Keratinocyte (primary cell): ENCODE results near the gene ACSL6. TPM values are rescaled to one million over a fixed set of nuclear protein-coding genes. Genes with fewer than 3 reads are reported as not detected.

Experiments
- DNase-seq: peaks from one replicate; pipeline ENCODE4 v3.0.0-alpha.2; 2011; ENCODE audit warnings: low read depth, missing footprints, low spot score
- FAIRE-seq: peaks from 2 replicates; lab custom pipeline; 2011; peaks lifted over from hg19 to GRCh38; lab: Jason Lieb, UNC
- H2AFZ ChIP-seq: 2 replicates; pipeline ENCODE4 v1.6.0; 2012; ENCODE audit warnings: low read length, control low read depth, inconsistent platforms; ENCODE audit not compliant: control insufficient read depth
- H3K27ac ChIP-seq: 2 replicates; pipeline ENCODE4 v1.5.1; 2011; ENCODE audit warnings: low read length; ENCODE audit not compliant: control insufficient read depth, insufficient read depth
- H3K27me3 ChIP-seq: 3 replicates; pipeline ENCODE4 v1.6.0; 2011; ENCODE audit warnings: low read length; ENCODE audit not compliant: control insufficient read depth, insufficient read depth; ENCODE audit errors: extremely low read depth
- H3K36me3 ChIP-seq, 2 experiments: 2 replicates in 1 of 2; 3 replicates in 1 of 2; pipeline ENCODE4 v1.5.1; 2011; ENCODE audit warnings: low read length in 2 of 2, mild to moderate bottlenecking in 1 of 2; ENCODE audit not compliant: control insufficient read depth in 2 of 2, insufficient read depth in 2 of 2; ENCODE audit errors: extremely low read depth in 1 of 2
- H3K4me1 ChIP-seq: 3 replicates; pipeline ENCODE4 v1.5.1; 2011; ENCODE audit warnings: low read length; ENCODE audit not compliant: control insufficient read depth, insufficient read depth; ENCODE audit errors: extremely low read depth
- H3K4me2 ChIP-seq: 3 replicates; pipeline ENCODE4 v1.6.0; 2011; ENCODE audit warnings: low read depth, low read length; ENCODE audit not compliant: control insufficient read depth, insufficient read depth; ENCODE audit errors: extremely low read depth
- H3K4me3 ChIP-seq, 3 experiments: fragments of 200-600 bp in 1 of 3; sonication (generic) in 1 of 3; 2 replicates in 2 of 3; 3 replicates in 1 of 3; pipeline ENCODE4 v1.5.1; 2011 to 2016; ENCODE audit warnings: low read length in 3 of 3, mild to moderate bottlenecking in 3 of 3, control low read depth in 2 of 3, inconsistent platforms in 1 of 3, low read depth in 1 of 3, mixed read lengths in 1 of 3, mixed run types in 1 of 3, moderate library complexity in 1 of 3; ENCODE audit not compliant: control insufficient read depth in 2 of 3, insufficient read depth in 2 of 3; ENCODE audit errors: extremely low read depth in 1 of 3
- H3K79me2 ChIP-seq: 2 replicates; pipeline ENCODE4 v1.6.0; 2012; ENCODE audit warnings: low read length; ENCODE audit not compliant: control insufficient read depth, insufficient read depth
- H3K9ac ChIP-seq: 3 replicates; pipeline ENCODE4 v1.6.0; 2011; ENCODE audit warnings: low read length; ENCODE audit not compliant: control insufficient read depth, insufficient read depth; ENCODE audit errors: extremely low read depth
- H3K9me1 ChIP-seq: 3 replicates; pipeline ENCODE4 v1.6.0; 2011; ENCODE audit warnings: low read length; ENCODE audit not compliant: control insufficient read depth, insufficient read depth; ENCODE audit errors: extremely low read depth
- H3K9me3 ChIP-seq: 2 replicates; pipeline ENCODE4 v1.5.1; 2012; ENCODE audit warnings: low read depth, low read length; ENCODE audit not compliant: control insufficient read depth
- H4K20me1 ChIP-seq: 3 replicates; pipeline ENCODE4 v1.6.0; 2011; ENCODE audit warnings: low read length; ENCODE audit not compliant: control insufficient read depth, insufficient read depth; ENCODE audit errors: extremely low read depth
- EZH2 ChIP-seq: IDR thresholded peaks from one replicate; pipeline ENCODE4 v1.6.1; 2012; ENCODE audit warnings: inconsistent platforms, mild to moderate bottlenecking, low read length, moderate library complexity
- dilution Hi-C: fragments of 300-500 bp; cut with MboI; formaldehyde crosslinking; loops from one replicate; pipeline ENCODE4 v1.7.0; 2020; ENCODE audit warnings: low sequenced_read_pairs; ENCODE audit not compliant: extremely low pct_ligation_motif_present
- polyA plus RNA-seq, 5 experiments: library from polyadenylated mRNA; depleted of rRNA in 3 of 5; stranded (reverse) in 3 of 5; stranded (forward) in 1 of 5; unstranded in 1 of 5; fragments of >200 nt; gene quantifications; 1 replicate in 1 of 5; 2 replicates in 3 of 5; 3 replicates in 1 of 5; pipeline versions ENCODE4 v1.2.1 to v1.2.3, GENCODE V29; 2011 to 2012; ENCODE audit warnings: missing spikeins in 2 of 5, low read depth in 1 of 5, low replicate concordance in 1 of 5
- TF ChIP-seq, protein P1 (sequence below), 3 experiments: IDR thresholded peaks in 1 of 3; conservative IDR thresholded peaks in 1 of 3; optimal IDR thresholded peaks in 1 of 3; 2 replicates in 2 of 3; 3 replicates in 1 of 3; pipeline versions ENCODE3 to v1.5.1; 2011; ENCODE audit warnings: low read length in 3 of 3, mild to moderate bottlenecking in 3 of 3, moderate library complexity in 2 of 3, control low read depth in 1 of 3, inconsistent platforms in 1 of 3; ENCODE audit not compliant: insufficient read depth in 2 of 3; ENCODE audit errors: extremely low read depth in 1 of 3

The ACSL6 gene
- polyA plus RNA-seq, 1 donor (not counting 4 experiments of a cell fraction or from before 2014, with no cell fraction given) = 0.18 TPM

- dilution Hi-C loops = no loop called here
- Histone ChIP-seq H3K9me3 (no peaks in the 10 kb centered on the region), H3K4me3 (no peak overlapping the region), H2AFZ (no peak overlapping the region), H3K4me2 (no peak overlapping the region), H3K27me3 (no peaks in the 10 kb centered on the region), H3K79me2 (no peaks in the 10 kb centered on the region), H4K20me1 (no peaks in the 10 kb centered on the region), H3K4me1 (no peaks in the 10 kb centered on the region), H3K36me3 (no peaks in the 10 kb centered on the region), H3K9ac (no peak overlapping the region), H3K27ac (no peak overlapping the region), H3K9me1 (no peaks in the 10 kb centered on the region)
- FAIRE-seq (no peak), DNase-seq (no peak)
- TF ChIP-seq, protein P1, sequence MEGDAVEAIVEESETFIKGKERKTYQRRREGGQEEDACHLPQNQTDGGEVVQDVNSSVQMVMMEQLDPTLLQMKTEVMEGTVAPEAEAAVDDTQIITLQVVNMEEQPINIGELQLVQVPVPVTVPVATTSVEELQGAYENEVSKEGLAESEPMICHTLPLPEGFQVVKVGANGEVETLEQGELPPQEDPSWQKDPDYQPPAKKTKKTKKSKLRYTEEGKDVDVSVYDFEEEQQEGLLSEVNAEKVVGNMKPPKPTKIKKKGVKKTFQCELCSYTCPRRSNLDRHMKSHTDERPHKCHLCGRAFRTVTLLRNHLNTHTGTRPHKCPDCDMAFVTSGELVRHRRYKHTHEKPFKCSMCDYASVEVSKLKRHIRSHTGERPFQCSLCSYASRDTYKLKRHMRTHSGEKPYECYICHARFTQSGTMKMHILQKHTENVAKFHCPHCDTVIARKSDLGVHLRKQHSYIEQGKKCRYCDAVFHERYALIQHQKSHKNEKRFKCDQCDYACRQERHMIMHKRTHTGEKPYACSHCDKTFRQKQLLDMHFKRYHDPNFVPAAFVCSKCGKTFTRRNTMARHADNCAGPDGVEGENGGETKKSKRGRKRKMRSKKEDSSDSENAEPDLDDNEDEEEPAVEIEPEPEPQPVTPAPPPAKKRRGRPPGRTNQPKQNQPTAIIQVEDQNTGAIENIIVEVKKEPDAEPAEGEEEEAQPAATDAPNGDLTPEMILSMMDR (optimal IDR thresholded peaks at IDR 0.05 in 1 of 3, IDR thresholded peaks at IDR 0.05 in 1 of 3, conservative IDR thresholded peaks at IDR 0.05 in 1 of 3; ENCODE audit: extremely low read depth in 1 of 3, insufficient read depth in 2 of 3, low read length in 3 of 3) = no peak
- TF ChIP-seq EZH2 = no peak
Measured at GRCh38 chr5:131944702-131945550, 66.5 kb downstream of the ACSL6 start.

DNA sequence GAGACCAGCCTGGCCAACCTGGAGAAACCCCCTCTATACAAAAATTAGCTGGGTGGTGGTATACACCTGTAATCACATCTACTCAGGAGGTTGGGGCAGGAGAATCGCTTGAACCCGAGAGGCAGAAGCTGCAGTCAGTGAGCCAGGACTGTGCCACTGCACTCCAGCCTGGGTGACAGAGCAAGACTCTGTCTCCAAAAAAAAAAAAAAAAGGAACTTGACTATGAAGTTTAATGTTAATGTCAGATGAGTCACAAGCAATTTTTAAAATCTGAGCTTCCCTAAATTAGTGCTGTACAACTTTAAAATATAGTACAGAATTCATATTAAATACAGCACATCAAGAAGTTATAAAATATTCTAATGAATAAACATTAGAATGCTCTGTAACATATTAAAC is 67.5 kb downstream of the ACSL6 start:
- H3K27ac ChIP-seq = no peak overlapping the region
- no peaks in the 10 kb centered on the region for H3K9me1 ChIP-seq
- dilution Hi-C loops = no loop called here
- no peak overlapping the region for H3K4me2 ChIP-seq
- FAIRE-seq = no peak
- no peak overlapping the region for H2AFZ ChIP-seq
- no peak overlapping the region for H3K4me3 ChIP-seq
- no peaks in the 10 kb centered on the region for H3K9me3 ChIP-seq
- TF ChIP-seq, protein P1 (optimal IDR thresholded peaks at IDR 0.05 in 1 of 3, IDR thresholded peaks at IDR 0.05 in 1 of 3, conservative IDR thresholded peaks at IDR 0.05 in 1 of 3; ENCODE audit: extremely low read depth in 1 of 3, insufficient read depth in 2 of 3, low read length in 3 of 3) = no peak
- no peak for TF ChIP-seq EZH2
- H3K4me1 ChIP-seq = no peaks in the 10 kb centered on the region
- DNase-seq = no peak
- no peaks in the 10 kb centered on the region for H3K36me3 ChIP-seq
- no peaks in the 10 kb centered on the region for H4K20me1 ChIP-seq
- H3K9ac ChIP-seq = no peak overlapping the region
- H3K79me2 ChIP-seq = no peaks in the 10 kb centered on the region
- no peaks in the 10 kb centered on the region for H3K27me3 ChIP-seq
